K562 (cell line): ENCODE data around the gene PARD3.

Experiments used
- COPS2 ChIP-seq: fragments of 450-650 bp; conservative IDR thresholded peaks from 2 replicates; pipeline ENCODE4 v1.6.1; 2016; ENCODE audit warnings: mild to moderate bottlenecking, moderate library complexity
- HDAC6 ChIP-seq: IDR thresholded peaks from 2 replicates; pipeline ENCODE4 v1.6.1; 2012; ENCODE audit warnings: low read depth, mild to moderate bottlenecking, control low read depth, inconsistent platforms, low read length, moderate library complexity
- TRIM28 ChIP-seq: fragments of 450-650 bp; IDR thresholded peaks from 2 replicates; pipeline ENCODE4 v1.6.1; 2017
- TF ChIP-seq, protein P1 (sequence below): sonication (generic); formaldehyde crosslinking; IDR thresholded peaks from 2 replicates; pipeline ENCODE4 v1.5.0; 2020; ENCODE audit warnings: missing genetic modification reagents

- TF ChIP-seq COPS2: no peak
- TF ChIP-seq TRIM28: no peak
- TF ChIP-seq, protein P1, sequence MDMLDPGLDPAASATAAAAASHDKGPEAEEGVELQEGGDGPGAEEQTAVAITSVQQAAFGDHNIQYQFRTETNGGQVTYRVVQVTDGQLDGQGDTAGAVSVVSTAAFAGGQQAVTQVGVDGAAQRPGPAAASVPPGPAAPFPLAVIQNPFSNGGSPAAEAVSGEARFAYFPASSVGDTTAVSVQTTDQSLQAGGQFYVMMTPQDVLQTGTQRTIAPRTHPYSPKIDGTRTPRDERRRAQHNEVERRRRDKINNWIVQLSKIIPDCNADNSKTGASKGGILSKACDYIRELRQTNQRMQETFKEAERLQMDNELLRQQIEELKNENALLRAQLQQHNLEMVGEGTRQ (CRISPR knock-in tag): no peak
- no peak for TF ChIP-seq HDAC6
Measured at GRCh38 chr10:34163075-34163905, 651.8 kb downstream of the PARD3 start.
